ENCODE measurements around the gene RLN3.
A peak's percentile ranks its signal among the peaks of the same experiment; 100 is the strongest.
"Not testable (repeated sequence)": the region's sequence is repeated elsewhere in the genome, so short reads cannot be mapped to it uniquely, and the experiment has no call there.

RLN3 gene

GRCh38 chr19:14021474-14021873 lies 6.5 kb upstream of the RLN3 start:
- DNase-seq (ENCODE audit: low spot score), result peak; percentile 43

DNA sequence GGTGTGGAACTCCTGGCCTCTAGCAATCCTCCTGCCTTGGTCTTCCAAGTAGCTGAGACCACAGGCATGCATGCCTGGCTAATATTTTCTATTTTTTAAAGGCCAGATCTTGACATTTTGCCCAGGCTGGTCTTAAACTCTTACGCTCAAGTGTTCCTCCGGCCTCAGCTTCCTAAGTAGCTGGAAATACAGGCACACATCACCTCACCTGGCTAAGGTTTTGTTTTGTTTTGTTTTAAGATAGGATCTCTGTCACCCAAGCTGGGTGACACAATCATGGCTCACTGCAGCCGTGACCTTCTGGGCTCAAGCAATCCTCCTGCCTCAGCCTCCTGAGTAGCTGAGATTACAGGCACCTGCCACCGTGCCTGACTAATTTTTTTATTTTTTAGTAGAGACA lies 5.5 kb upstream of the RLN3 start:
- no peak for DNase-seq (ENCODE audit: low spot score)

DNA sequence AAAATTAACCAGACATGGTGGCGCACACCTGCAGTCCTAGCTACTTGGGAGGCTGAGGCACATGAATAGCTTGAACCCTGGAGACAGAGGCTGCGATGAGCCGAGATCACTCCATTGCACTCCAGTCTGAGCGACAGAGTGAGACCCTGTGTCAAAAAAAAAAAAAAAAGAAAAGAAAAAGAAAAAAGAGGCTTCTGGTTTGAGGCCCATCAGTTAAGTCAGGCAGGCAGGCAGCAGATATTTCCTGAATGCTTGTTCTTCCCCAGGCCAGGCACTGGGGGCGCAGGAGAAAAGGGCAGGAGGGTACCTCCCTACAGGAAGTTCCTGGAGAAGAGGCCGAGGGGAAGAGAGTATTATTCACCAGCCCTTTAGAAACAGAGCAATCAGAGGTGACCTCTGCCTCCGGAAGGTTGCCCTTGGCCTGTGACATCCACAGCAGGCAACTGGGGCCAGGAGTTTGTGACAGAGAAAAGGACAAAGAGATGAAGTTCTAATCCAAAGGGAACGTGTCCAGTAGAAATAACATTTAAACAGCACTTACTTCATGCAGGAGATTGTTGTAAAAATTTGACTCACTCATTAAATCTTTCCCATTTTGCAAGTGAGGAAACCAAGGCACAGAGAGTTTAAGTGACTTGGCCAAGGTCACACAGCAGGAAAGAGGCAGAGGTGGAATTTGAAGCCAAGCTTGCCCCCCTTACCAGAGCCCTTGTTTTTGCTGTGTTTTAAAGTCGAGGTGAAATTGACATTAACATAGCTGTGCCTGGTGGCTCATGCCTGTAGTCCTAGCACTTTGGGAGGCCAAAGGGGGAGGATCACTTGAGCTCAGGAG lies 4.3 kb upstream of the RLN3 start:
- DNase-seq (ENCODE audit: low spot score), result peak; percentile 70

GRCh38 chr19:14026652-14027192 lies 1.2 kb upstream of the RLN3 start:
- not testable (repeated sequence) for DNase-seq (ENCODE audit: low spot score)

DNA sequence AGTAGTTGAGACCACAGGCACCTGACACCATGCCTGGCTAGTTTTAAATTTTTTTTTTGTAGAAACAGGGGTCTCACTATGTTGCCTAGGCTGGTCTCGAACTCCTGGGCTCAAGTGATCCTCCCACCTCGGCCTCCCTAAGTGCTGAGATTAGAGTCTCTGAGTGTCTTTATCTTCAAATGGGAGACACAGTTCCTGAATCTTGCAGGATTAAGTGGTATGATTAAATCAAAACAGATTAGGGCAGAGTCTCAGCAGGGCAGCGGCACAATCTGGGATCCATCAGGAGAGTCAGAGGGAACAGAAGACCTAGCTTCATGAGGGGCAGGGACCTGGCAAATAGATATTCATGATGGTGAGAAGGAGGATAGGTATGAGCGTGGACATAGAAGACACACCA lies 953 bp downstream of the RLN3 start:
- DNase-seq (ENCODE audit: low spot score), result peak; percentile 43

GRCh38 chr19:14030997-14031718 lies 3.2 kb downstream of the RLN3 start:
- no peak for DNase-seq (ENCODE audit: low spot score)

- peak; percentile 50 for DNase-seq (ENCODE audit: low spot score)
Measured at GRCh38 chr19:14031719-14032480, 4.0 kb downstream of the RLN3 start, which contains the start of gene IL27RA. Gene IL27RA (plus strand): TSS chr19:14031762. CDS start chr19:14031873, 111 bp downstream.

DNA sequence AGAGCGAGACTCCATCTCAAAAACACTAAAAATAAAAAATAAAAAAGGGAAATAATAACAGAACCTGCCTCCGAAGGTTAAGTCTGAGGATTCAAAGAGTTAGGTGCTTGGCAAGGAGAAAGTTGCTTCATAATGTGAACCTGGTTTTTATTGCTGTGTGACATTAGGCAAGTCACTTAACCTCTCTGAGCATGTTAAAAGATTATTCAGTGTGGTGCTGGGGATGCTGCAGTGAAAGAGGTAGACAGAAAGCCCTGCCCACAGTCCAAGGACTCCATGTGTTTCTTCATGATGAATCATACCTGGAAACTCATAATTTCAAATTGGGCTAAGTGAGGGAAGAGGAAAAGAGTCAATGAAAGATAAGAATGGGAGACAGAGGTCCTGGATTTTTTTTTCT lies 6.0 kb downstream of the RLN3 start:
- no peak for DNase-seq (ENCODE audit: low spot score)

DNA sequence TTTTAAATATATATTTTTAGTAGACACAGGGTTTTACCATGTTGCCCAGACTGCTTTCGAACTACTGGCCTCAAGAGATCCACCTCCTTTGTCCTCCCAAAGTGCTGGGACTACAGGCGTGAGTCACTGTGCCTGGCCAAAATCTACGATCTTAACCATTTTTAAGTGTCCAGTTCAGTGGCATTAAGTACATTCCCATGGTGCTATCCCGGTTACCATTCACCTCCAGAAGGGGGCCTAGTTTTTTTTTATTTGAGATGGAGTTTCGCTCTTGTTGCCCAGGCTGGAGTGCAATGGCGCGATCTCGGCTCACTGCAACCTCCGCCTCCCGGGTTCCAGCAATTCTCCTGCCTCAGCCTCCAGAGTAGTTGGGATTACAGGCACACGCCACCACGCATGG lies 7.2 kb downstream of the RLN3 start:
- DNase-seq (ENCODE audit: low spot score), result not testable (repeated sequence)

GRCh38 chr19:14035706-14036105 lies 7.8 kb downstream of the RLN3 start:
- no peak for DNase-seq (ENCODE audit: low spot score)

GRCh38 chr19:14039181-14039580 lies 11.2 kb downstream of the RLN3 start:
- no peak for DNase-seq (ENCODE audit: low spot score)

- peak; percentile 63 for DNase-seq (ENCODE audit: low spot score)
Measured at GRCh38 chr19:14042659-14043608, 15.0 kb downstream of the RLN3 start.

DNA sequence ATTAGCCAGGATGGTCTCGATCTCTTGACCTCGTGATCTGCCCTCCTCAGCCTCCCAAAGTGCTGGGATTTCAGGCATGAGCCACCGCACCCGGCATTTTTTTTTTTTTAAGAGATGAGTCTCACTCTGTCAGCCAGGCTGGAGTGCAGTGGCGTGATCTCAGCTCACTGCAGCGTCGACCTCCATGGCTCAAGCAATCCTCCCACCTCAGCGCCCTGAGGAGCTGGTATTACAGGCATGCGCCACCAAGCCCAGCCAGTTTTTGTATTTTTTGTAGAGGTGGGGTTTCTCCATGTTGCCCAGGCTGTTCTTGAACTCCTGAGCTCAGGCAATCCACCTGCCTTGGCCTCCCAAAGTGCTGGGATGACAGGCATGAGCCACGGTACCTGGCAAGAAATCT lies 19.9 kb downstream of the RLN3 start:
- DNase-seq (ENCODE audit: low spot score), result not testable (repeated sequence)

- no peak for DNase-seq (ENCODE audit: low spot score)
Measured at GRCh38 chr19:14048443-14049153, 20.6 kb downstream of the RLN3 start.

DNA sequence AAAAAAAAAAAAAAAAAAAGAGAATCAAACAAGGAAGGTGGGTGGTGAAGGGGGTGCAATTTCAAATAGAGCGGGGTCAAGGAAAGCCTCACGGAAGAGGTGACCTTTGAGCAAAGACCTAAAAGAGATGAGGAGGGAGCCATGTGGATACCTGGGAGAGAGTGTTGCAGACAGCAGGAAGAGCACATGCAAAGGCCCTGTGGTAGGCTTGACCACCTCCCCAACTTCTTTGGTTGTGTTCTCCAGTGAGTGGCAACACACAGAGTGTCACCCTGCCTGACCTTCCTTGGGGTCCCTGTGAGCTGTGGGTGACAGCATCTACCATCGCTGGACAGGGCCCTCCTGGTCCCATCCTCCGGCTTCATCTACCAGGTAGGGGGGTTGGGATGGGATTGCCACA lies 22.6 kb downstream of the RLN3 start:
- no peak for DNase-seq (ENCODE audit: low spot score)

- DNase-seq (ENCODE audit: low spot score), result not testable (repeated sequence)
Measured at GRCh38 chr19:14050961-14051360, 23.0 kb downstream of the RLN3 start.

DNA sequence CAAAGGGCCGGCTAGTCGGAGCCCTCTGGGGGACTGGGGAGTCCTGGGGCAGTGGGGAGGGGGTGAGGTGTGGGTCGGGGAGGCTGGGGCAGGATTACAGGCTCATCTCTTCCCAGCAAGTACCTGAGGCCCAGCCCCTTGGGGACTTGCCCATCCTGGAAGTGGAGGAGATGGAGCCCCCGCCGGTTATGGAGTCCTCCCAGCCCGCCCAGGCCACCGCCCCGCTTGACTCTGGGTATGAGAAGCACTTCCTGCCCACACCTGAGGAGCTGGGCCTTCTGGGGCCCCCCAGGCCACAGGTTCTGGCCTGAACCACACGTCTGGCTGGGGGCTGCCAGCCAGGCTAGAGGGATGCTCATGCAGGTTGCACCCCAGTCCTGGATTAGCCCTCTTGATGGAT lies 24.0 kb downstream of the RLN3 start:
- no peak for DNase-seq (ENCODE audit: low spot score)

DNA sequence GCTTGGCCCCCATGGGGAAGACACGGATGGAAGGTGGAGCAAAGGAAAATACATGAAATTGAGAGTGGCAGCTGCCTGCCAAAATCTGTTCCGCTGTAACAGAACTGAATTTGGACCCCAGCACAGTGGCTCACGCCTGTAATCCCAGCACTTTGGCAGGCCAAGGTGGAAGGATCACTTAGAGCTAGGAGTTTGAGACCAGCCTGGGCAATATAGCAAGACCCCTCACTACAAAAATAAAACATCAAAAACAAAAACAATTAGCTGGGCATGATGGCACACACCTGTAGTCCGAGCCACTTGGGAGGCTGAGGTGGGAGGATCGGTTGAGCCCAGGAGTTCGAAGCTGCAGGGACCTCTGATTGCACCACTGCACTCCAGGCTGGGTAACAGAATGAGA lies 24.5 kb downstream of the RLN3 start:
- no peak for DNase-seq (ENCODE audit: low spot score)

DNA sequence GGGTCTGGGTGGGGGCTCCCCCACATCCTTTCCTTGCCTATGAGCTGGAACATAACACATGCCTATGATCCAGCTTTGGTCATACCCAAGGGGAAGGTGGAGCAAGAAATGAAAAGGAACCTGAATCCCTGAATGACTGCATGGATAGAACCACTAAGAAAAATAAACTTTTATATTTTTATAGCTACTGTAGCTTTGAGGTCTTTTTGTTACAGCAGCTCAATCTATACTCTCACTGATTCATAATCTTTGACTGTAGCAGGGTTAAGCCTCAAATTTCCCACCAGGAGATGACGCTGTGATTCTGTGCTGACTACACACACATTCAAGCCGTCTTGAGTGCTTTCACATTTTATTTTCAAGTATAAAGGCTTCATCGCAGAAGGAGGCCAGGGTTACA lies 25.1 kb downstream of the RLN3 start:
- no peak for DNase-seq (ENCODE audit: low spot score)

DNA sequence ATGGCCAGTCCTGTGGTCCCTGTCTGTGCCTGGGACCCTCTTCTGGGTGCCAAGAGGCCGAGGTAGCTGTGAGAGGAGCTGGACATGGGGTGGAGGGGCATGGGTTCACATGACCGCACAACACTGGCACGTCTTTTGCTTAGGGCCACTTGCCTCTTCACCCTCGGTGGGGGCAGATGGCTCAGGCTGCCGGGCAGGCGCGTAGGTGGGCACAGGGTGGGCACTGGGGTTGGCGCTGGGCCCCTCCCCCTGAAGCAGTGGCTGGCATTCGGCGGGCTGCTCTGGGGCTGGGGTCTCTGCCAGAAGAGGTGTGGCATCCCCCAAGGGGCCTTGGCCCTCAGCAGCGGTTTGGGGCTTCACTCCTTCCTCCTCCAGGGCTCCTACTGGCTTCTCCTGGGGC lies 25.6 kb downstream of the RLN3 start:
- no peak for DNase-seq (ENCODE audit: low spot score)
